ENCODE data around the gene CDK19.

- no peak for TF ChIP-seq EZH2 (IDR thresholded peaks at IDR 0.05; ENCODE audit: low read length, missing control alignments)
- no peak for TF ChIP-seq CTCF (conservative IDR thresholded peaks at IDR 0.05 in 1 of 2, IDR thresholded peaks at IDR 0.05 in 1 of 2; ENCODE audit: low read depth in 1 of 2, low read length in 2 of 2)
These were observed 125.1 kb downstream of the CDK19 start for GRCh38 chr6:110690106-110690654.
